DOHH2 (cell line): ENCODE data around the gene SMIM5.

Experiments used
- H3F3A ChIP-seq: fragments of 200-600 bp; sonication (generic), shearing (Covaris generic); 2 replicates; pipeline ENCODE4 v1.6.0; 2016; ENCODE audit warnings: antibody characterized with exemption, mild to moderate bottlenecking; ENCODE audit not compliant: control insufficient read depth, insufficient read depth
- H3K27ac ChIP-seq: fragments of 200-600 bp; sonication (generic); 2 replicates; pipeline ENCODE4 v1.5.1; 2014; ENCODE audit warnings: low read depth, mild to moderate bottlenecking, low read length, moderate library complexity
- H3K27me3 ChIP-seq: fragments of 200-600 bp; sonication (generic); 2 replicates; pipeline ENCODE4 v1.6.1; 2014; ENCODE audit warnings: mild to moderate bottlenecking, low read length, mixed read lengths; ENCODE audit not compliant: control insufficient read depth
- H3K36me3 ChIP-seq: fragments of 200-600 bp; sonication (generic); 2 replicates; pipeline ENCODE4 v1.6.1; 2014; ENCODE audit warnings: mild to moderate bottlenecking, low read length, moderate library complexity, mixed read lengths; ENCODE audit not compliant: control insufficient read depth
- H3K4me1 ChIP-seq: fragments of 200-600 bp; sonication (generic); 2 replicates; pipeline ENCODE4 v1.6.1; 2014; ENCODE audit warnings: mild to moderate bottlenecking, low read length, mixed read lengths; ENCODE audit not compliant: control insufficient read depth
- H3K4me2 ChIP-seq: fragments of 200-600 bp; sonication (generic); 2 replicates; pipeline ENCODE4 v1.6.0; 2014; ENCODE audit warnings: mild to moderate bottlenecking, low read length, moderate library complexity
- H3K4me3 ChIP-seq: fragments of 200-600 bp; sonication (generic); 2 replicates; pipeline ENCODE4 v1.5.1; 2014; ENCODE audit warnings: mild to moderate bottlenecking, low read length, mixed read lengths
- H3K79me2 ChIP-seq: fragments of 200-600 bp; sonication (generic); 2 replicates; pipeline ENCODE4 v1.6.1; 2014; ENCODE audit warnings: mild to moderate bottlenecking, low read length, mixed read lengths; ENCODE audit not compliant: control insufficient read depth
- H3K9me2 ChIP-seq: fragments of 200-600 bp; sonication (generic); replicated peaks from 2 replicates; pipeline ENCODE4 v1.6.1; 2014; ENCODE audit warnings: mild to moderate bottlenecking, low read length, mixed read lengths; ENCODE audit not compliant: control insufficient read depth
- H3K9me3 ChIP-seq: fragments of 200-600 bp; sonication (generic); 2 replicates; pipeline ENCODE4 v1.6.1; 2014; ENCODE audit warnings: antibody characterized with exemption, low read length, mixed read lengths; ENCODE audit not compliant: control insufficient read depth, insufficient read depth
- H4K20me1 ChIP-seq: fragments of 200-600 bp; sonication (generic); 2 replicates; pipeline ENCODE4 v1.6.0; 2014; ENCODE audit warnings: low read depth, mild to moderate bottlenecking, antibody characterized with exemption, low read length, moderate library complexity; ENCODE audit not compliant: control insufficient read depth, insufficient read depth
- CTCF ChIP-seq: fragments of 200-600 bp; sonication (generic); IDR thresholded peaks from one replicate; pipeline ENCODE4 v1.5.1; 2014; ENCODE audit warnings: antibody characterized with exemption, mild to moderate bottlenecking, low read depth, low read length; ENCODE audit not compliant: poor library complexity, severe bottlenecking
- EZH2phosphoT487 ChIP-seq: fragments of 200-600 bp; sonication (generic); IDR thresholded peaks from 2 replicates; pipeline ENCODE4 v1.6.1; 2017; ENCODE audit warnings: borderline replicate concordance, mild to moderate bottlenecking, antibody characterized with exemption, low read length, moderate library complexity, mixed read lengths

Gene SMIM5

GRCh38 chr17:75634754-75635609 lies 1.7 kb downstream of the SMIM5 start:
- peaks cover 21% of the 10 kb centered on the region for H3K4me1 ChIP-seq
- no peaks in the 10 kb centered on the region for H3F3A ChIP-seq
- TF ChIP-seq CTCF (no peak), EZH2phosphoT487 (no peak)
- no peaks in the 10 kb centered on the region for H4K20me1 ChIP-seq
- peaks cover 37% of the 10 kb centered on the region for H3K36me3 ChIP-seq
- no peak overlapping the region for H3K27ac ChIP-seq
- H3K9me3 ChIP-seq: no peaks in the 10 kb centered on the region
- no peaks in the 10 kb centered on the region; the same call in 1 of the 2 replicates for H3K79me2 ChIP-seq
- H3K4me3 ChIP-seq: no peak overlapping the region
- no peak overlapping the region for H3K4me2 ChIP-seq
- H3K9me2 ChIP-seq: no peaks in the 10 kb centered on the region
- H3K27me3 ChIP-seq: no peaks in the 10 kb centered on the region

- peaks cover 35% of the 10 kb centered on the region for H3K36me3 ChIP-seq
- no peaks in the 10 kb centered on the region for H3K9me2 ChIP-seq
- H3K4me1 ChIP-seq: peaks cover 21% of the 10 kb centered on the region
- H3K9me3 ChIP-seq: no peaks in the 10 kb centered on the region
- H3K27ac ChIP-seq: no peak overlapping the region
- H3K4me2 ChIP-seq: no peak overlapping the region
- no peak for TF ChIP-seq CTCF
- TF ChIP-seq EZH2phosphoT487: no peak
- no peak overlapping the region for H3K4me3 ChIP-seq
- no peaks in the 10 kb centered on the region for H3K27me3 ChIP-seq
- H4K20me1 ChIP-seq: no peaks in the 10 kb centered on the region
- no peaks in the 10 kb centered on the region; the same call in 1 of the 2 replicates for H3K79me2 ChIP-seq
- no peaks in the 10 kb centered on the region for H3F3A ChIP-seq
These were observed 2.5 kb downstream of the SMIM5 start for GRCh38 chr17:75635610-75636202.

- no peaks in the 10 kb centered on the region; the same call in 1 of the 2 replicates for H3K79me2 ChIP-seq
These were observed 3.3 kb downstream of the SMIM5 start for GRCh38 chr17:75636381-75637142.

More at GRCh38 chr17:75636381-75637142, 3.3 kb downstream of the SMIM5 start:
- Histone ChIP-seq H3K9me2 (no peaks in the 10 kb centered on the region), H3F3A (no peaks in the 10 kb centered on the region), H3K4me2 (no peak overlapping the region), H3K4me1 (peaks cover 21% of the 10 kb centered on the region), H4K20me1 (0 out of 2 replicates have a peak, but pooled peaks cover under 1% of the 10 kb centered on the region), H3K9me3 (no peaks in the 10 kb centered on the region), H3K27ac (no peak overlapping the region), H3K36me3 (peaks cover 34% of the 10 kb centered on the region), H3K4me3 (no peak overlapping the region), H3K27me3 (no peaks in the 10 kb centered on the region)
- TF ChIP-seq EZH2phosphoT487: no peak
- TF ChIP-seq CTCF: no peak
